ENCODE measurements around the gene EMC1.

DNA sequence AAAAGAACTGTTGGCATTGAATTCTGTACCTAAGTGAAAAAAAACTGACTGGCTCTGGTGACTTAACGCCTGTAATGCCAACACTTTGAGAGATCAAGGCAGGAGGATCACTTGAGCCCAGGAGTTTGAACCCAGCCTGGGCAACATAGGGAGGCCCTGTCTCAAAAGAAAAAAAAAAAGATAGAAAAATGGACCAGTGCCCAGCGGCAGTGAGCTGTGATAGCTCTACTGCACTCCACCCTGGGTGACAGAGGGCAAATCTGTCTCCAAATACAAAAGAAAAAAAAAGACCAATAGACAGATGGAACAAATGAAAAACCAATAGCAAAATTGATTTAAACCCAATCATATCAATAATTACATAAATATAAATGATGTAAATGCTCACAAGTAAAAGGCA, 37.9 kb upstream of the EMC1 start:
- TF ChIP-seq RCOR1 (IDR thresholded peaks at IDR 0.05; ENCODE audit: low read depth, low read length) (no peak), SMC3 (IDR thresholded peaks at IDR 0.05) (no peak), RFX5 (IDR thresholded peaks at IDR 0.05) (no peak), MAX (IDR thresholded peaks at IDR 0.05) (no peak), PHF8 (IDR thresholded peaks at IDR 0.05; ENCODE audit: borderline replicate concordance, low read depth) (no peak), SREBF2 (IDR thresholded peaks at IDR 0.05) (no peak), EP300 (IDR thresholded peaks at IDR 0.05) (no peak), RARB (CRISPR knock-in tag; IDR thresholded peaks at IDR 0.05) (no peak)
- TF ChIP-seq, protein P1, sequence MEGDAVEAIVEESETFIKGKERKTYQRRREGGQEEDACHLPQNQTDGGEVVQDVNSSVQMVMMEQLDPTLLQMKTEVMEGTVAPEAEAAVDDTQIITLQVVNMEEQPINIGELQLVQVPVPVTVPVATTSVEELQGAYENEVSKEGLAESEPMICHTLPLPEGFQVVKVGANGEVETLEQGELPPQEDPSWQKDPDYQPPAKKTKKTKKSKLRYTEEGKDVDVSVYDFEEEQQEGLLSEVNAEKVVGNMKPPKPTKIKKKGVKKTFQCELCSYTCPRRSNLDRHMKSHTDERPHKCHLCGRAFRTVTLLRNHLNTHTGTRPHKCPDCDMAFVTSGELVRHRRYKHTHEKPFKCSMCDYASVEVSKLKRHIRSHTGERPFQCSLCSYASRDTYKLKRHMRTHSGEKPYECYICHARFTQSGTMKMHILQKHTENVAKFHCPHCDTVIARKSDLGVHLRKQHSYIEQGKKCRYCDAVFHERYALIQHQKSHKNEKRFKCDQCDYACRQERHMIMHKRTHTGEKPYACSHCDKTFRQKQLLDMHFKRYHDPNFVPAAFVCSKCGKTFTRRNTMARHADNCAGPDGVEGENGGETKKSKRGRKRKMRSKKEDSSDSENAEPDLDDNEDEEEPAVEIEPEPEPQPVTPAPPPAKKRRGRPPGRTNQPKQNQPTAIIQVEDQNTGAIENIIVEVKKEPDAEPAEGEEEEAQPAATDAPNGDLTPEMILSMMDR (IDR thresholded peaks at IDR 0.05) = no peak

All from A549 (cell line).